DMS153 treated with DMSO at 0.1 percent for 48 hours (cell line): Measurements from ENCODE around the gene TMEM174.
A peak's percentile ranks its signal among the peaks of the same experiment; 100 is the strongest.
"Not testable (repeated sequence)": the region's sequence is repeated elsewhere in the genome, so short reads cannot be mapped to it uniquely, and the experiment has no call there.

Source experiments
- DNase-seq: peaks from one replicate; lab custom pipeline; 2025; ENCODE audit not compliant: unreplicated experiment; lab: John Stamatoyannopoulos, UW

The TMEM174 gene

DNA sequence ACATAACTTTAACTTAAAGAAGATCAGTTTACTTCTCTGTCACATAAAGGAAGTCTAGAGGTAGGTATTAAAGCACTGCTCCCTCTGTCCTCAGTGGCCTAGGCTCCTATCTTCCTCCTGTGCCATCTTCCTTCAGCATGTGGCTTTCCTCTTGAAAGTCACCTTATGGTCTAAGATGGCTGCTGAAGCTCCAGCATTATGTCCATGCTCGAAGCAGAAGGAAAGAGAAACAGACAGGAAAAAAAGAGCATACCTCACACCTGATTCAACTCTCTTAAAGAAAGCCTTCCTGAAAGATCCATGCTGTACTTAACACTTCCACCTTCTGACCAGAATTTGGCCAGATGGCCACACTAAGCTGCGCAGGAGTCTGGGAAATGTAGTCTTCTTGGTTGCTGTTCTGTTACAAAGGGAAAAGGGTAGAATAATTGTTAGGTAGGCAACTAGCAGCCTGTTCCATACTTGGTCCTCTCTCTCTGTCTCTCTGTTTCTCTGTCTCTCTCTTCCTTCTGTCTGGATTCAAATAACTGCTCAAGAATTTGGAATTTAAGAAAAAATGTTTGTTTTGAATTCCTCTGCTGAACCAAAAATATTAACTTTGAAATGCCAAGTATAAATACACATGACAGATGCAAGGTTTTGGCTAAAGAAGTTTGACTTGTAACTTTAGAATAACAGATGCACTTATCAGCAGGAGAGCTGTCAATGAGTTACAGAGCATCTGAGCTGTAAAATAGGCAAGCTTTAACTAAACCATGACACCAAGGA is 16.0 kb downstream of the TMEM174 start:
- no peak for DNase-seq

DNA sequence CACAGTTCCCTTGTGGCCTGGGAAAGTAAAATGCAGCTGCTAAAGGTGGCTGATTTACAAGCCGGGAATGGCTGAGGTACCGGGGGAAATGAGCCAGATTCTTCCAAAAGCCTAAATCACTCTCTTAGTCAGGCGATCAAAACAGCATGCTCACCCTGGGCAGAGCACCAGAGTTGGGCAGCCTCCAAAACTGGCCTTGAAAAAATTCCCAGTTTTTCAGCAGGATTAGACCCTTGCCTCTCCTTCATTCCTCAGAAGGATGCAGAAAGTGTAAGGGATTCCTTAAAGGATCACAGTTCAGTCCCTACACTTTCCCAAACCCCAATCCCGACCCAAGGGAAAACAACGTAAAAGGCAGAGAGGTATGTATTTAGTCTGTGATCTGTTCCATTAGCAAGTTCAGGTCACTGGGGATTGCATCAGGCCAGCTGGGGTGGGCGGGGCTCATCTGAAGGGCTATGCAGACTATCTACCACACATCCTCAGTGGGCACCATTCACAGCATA is 16.9 kb downstream of the TMEM174 start:
- no peak for DNase-seq

DNA sequence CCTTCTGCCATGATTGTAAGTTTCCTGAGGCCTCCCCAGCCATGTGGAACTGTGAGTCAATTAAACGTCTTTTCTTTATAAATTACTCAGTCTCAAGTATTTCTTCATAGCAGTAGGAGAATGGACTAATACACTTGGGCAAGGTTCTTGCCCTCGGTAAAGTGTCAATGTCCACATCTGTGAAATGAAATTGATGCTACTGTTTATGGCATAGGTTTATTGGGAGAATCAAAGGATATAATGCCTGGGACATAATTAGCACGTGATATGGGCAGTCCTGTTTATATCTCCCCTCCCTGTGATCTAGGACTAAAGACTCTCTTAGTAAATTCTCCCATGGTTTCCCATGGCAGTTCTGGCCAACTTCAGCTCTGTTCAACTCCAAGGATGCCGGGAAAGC is 19.4 kb downstream of the TMEM174 start:
- DNase-seq = no peak

DNA sequence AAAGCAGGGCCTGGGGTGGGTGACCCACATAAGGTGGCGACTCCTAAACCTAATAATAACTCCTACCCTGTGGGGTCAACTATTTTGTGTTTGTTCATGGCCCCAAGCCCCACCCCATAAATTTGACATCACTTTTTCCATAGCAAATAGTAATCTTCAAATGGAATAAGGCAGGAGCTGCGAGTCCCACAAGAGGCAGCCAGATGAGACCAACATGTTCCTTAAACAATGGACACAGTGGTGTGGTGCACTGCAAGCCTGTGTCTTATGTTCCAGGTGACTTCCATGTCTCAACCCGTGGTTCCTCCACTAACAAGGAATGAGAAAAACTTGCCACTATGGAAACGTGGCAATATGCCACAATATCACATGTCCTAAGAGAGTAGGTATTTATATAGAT is 20.6 kb downstream of the TMEM174 start:
- no peak for DNase-seq

DNA sequence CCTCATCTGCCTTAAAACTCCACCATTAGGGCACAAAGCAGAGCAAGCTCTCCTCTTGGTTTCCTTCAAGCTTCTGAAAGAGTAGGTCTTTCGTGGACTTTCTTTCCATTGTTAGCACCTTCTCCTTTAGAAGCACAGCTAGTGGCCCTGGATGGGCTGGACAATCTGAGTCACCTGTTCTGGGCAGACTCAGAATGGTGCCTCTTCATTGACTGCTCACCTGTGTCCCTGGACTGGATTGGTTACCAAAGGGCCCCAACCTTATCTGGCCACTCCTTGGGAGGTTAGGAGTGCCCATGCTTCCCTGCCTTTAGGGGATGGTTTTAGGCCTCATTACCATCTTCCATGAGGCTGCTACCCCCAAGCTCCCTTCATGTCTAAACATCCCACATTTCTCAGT is 23.2 kb downstream of the TMEM174 start:
- no peak for DNase-seq

DNA sequence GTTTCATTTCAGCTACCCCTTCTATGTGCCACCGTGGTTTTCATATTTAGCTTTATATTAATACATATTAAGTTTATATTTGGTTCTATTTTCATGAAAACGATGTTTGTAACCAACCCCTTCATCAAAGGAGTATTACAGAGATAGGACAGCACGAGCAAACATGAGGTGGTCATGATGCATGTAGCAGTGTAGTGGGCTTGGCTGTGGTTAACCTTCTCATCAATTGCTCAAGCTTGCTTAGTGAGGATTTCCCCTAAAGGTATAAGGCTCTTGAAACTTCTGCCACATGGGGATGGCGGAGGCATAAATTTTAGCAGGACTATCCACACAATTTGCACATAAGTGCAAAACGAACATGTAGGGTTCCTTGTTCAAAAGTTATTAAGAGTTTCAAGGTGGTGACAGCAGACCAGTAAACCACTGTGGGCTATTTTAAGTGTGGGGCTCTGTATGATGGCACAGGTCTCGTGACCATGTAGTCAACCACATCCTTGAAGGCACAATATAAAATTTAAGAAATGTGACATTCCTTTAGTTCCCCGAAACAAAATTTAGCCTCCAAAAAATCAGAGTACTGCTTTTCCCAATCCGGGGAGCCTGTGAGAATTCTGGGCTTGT is 24.8 kb downstream of the TMEM174 start:
- no peak for DNase-seq

DNA sequence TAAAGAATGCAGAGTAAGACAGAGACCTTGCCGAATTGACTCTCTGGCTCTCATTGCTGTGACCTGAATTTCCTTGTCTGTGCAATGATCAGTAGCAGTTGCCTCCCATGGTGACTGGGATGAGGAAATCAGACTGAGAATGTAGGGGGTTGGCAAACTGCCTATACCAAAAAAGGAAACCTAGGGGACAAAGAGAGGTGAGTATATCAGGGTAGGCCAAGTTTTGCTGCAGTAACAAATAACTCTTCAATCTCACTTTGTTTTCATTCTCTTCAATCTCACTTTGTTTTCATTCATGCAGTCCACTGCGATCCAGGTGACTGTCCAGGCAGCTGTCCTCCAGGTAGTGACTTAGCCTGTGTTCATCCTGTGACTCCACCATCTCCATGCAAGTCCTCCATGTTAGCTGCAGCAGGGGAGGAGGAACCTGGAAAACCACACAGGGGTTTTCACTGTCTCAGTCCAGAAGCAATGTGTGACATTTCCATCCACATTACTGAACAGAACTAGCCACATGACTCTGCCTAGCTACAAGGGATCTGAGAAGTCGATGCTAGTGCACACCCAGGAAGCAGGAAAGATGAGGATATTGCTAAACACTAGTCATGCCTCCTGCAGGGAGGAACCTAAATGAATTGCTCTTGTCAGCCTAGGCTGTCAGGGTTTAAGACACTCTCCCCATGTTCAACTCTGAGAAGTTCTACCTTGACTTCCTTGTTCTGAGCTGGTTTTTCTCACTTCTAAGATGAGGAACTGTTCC is 26.0 kb downstream of the TMEM174 start:
- no peak for DNase-seq

DNA sequence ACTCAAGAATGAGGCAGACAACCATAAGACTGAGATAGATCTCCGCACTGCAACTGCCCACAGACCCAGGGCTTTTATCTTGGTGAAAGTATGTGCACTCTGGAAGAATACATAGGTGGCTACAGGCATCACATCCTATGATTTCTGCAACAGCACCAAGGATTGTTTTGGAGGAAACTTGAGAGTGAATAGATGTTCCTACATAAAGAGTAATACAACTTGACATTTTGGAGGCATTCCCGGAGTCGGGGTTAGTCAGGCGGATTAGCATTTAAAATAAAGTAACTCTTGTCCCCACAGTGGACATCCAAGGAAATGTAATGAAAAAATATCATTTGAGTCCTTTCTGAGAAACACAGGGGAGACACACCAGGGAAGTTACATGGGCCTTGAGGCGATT is 26.7 kb downstream of the TMEM174 start:
- DNase-seq = no peak

DNA sequence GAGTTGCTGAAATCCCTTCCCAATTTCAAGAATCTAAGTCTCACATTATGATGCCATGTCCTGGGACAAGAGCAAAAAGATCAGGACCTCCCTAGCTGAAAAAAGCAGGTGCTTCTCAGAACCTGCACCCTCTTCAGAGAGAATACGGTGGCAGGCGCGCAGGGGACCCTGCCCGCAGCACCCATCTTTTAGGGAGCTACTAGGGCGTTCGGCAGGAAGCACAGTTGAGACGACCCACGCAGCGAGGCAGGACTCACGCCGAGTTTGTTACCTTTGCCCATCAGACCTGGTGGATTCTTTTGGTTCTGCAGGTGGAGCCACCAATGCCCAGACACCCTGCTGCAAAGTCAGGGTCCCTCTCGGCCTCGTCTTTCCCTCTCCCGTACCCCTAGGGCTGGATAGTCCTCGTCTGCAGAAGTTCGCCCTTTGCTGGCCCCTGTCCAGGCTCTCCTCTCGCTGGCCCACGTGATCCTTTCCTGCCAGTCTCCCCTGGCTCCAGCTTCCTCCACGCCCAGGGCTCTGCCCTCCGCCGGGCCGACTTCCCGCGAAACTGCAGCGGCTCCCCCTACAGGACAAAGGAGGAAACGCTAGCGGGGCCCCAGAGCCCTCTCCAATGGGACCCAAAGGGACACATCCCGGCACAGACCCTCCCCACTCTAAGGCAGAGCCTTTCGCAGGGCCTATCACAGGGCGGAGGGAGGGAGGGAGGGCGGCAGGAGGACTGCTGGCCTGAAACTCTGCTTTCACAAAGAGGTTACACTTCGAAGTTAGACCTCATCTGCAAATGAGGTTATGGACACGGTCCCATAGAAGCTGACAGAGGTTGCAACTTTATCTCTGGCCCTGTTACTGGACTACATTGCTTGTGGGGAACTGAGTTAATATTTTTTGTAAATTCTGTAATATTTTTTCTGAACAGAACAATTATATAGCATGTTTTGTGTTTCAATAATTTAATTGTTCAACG is 28.8 kb downstream of the TMEM174 start:
- DNase-seq = no peak

DNA sequence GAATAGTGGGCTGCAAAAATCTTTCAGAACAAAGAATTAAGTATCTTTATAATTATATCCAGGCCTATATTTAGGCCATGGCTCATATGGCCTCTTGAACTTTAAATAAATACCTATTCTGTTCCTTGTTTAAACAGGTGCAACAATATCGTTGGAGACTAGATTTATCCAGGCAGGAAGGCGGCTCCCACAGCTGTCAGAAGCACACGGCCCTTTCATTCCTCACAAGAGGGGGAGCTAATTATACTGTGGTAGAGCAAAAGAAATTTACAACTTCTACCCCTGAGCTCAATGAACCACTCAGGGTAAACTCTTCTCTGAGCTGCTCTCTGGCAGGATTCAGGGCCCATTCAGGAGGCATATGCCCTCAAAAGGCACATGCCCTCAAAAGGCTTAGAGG is 31.3 kb downstream of the TMEM174 start:
- peak; percentile 63 for DNase-seq

DNA sequence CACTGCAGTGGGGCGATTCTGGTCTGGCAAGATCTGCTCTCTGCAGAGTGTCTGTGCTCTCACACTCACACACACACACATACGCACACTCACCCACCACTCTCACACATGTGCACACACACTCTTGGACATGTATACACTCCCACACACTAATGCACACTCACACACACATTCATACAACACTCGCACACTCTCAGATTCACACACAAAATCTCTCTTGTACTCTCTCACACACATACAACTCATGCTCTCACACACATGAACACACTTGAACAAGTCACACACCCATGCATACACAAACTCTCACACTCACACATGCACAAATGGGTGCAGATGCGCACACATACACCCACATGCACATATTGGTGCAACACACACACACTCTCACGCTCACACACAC is 31.7 kb downstream of the TMEM174 start:
- DNase-seq = no peak

DNA sequence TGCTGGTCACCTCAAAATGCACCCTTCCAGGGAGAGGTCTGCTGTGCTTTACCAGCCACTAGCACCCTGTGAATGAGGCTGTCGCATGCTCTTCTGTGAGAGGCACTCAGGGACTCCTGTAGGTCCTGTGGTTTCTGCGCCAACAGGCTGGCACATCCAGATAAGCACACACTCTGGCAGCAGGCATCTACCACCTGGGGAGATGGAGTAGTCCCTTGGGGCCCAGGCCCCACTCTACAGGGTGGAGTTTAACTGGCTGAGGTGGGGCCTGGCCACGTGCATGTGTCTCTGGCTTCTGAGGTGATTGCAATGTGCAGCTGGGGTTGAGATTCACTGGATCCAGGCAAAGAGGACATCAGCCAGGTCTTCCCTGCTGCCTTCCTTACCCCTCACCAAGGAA is 32.3 kb downstream of the TMEM174 start:
- peak; percentile 75 for DNase-seq

DNA sequence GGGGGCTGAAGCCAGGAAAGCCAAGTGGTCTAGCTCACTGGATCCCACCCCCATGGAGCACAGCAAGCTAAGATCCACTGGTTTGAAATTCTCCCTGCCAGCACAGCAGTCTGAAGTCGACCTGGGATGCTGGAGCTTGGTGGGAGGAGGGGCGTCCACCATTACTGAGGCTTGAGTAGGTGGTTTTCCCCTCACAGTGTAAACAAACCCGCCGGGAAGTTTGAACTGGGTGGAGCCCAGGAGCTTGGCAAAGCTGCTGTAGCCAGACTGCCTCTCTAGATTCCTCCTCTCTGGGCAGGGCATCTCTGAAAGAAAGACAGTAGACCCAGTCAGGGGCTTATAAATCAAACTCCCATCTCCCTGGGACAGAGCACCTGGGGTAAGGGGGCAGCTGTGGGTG is 34.2 kb downstream of the TMEM174 start:
- DNase-seq = not testable (repeated sequence)

DNA sequence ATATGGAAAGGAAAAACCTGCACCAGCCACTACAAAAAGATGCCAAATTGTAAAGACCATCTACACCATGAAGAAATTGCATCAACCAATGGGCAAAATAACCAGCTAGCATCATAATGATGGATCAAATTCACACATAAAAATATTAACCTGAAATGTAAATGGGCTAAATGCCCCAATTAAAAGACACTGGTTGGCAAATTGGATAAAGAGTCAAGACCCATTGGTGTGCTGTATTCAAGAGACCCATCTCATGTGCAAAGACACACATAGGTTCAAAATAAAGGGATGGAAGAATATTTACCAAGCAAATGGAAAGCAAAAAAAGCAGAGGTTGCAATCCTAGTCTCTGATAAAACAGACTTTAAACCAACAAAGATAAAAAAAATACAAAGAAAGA is 36.1 kb downstream of the TMEM174 start:
- not testable (repeated sequence) for DNase-seq

DNA sequence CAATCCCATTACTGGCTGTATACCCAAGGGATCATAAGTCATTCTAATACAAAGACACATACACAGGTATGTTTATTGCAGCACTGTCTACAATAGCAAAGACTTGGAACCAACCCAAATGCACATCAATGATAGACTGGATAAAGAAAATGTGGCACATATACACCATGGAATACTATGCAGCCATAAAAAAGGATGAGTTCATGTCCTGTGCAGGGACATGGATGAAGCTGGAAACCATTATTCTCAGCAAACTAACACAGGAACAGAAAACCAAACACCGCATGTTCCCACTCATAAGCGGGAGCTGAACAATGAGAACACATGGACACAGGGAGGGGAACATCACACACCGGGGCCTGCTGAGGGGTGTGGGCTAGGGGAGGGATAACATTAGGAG is 39.7 kb downstream of the TMEM174 start:
- DNase-seq = not testable (repeated sequence)

DNA sequence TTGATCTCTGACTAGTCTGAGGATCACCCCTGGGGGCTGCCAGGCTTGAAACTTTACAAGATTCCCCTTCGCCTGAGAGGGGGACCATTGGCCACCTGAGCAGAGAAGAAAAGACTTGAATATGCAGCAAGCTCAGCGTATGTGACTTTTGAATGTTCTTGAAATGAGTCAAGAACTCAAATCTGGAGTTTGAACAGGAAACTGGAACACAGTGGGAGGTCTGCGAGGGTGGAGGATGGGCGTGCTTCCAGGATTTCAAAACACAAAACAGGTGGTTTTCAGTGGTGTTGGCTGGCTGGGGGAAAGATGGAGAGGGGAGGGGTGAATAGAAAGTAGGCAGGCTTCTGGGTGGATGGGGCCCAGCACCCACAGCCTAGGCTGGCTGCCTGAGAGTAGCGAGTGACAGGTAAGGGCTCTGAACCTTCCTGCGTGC is 40.6 kb downstream of the TMEM174 start:
- peak; percentile 32 for DNase-seq

DNA sequence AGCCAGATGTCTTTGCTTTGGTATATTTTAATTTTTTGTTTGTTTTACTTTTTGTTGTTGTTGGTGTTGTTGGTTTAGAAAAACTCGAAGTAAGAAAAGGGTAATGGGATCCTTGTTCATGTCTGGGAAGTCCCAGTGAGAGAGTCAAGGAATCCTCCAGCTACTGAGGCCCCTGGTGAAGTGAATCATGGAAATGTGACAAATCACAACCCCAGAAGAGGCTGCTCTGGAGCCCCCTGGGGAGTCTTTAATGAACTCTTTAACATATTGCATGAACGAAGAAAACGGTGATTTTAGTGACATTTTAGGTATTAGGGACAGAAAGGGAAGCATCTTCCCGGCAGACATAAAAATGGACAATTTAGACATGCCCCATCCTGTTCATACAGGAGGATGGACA is 41.3 kb downstream of the TMEM174 start:
- no peak for DNase-seq

DNA sequence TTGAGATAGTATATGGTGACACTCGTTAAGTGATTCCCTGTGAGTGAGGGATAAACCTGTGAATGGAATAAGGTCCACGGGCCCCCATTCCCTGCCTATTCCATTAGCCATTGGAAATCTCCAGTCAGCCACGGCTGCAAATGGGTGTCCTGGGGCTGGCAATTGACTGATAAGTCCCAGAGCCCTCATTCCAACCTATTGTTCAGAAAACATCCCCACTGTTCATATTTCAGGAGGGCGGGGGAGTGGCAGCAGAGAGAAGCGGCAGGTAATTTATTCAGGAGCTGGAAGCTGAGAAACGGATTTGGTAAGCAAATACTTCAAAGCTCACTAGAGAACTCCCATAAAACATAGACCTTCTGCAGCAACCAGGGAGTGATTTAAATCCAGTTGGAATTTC is 42.0 kb downstream of the TMEM174 start:
- peak; percentile 49 for DNase-seq

DNA sequence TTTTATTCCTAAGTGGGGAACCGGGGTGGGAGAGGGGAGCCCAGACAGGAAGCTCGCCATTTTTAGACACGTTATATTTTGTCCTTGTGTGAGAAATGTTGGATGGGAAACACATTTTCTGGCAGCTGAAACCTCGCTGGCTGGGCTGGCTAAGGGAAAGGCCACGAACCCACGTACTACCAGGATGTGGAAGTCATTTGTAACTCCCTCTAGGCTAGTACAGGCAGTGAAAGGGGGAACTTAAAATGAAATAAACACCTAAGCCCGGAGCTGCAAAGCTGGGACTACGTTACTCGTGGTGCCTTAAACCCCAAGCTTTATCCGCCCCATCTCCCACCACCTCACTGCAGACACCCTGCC is 42.5 kb downstream of the TMEM174 start:
- DNase-seq = no peak

DNA sequence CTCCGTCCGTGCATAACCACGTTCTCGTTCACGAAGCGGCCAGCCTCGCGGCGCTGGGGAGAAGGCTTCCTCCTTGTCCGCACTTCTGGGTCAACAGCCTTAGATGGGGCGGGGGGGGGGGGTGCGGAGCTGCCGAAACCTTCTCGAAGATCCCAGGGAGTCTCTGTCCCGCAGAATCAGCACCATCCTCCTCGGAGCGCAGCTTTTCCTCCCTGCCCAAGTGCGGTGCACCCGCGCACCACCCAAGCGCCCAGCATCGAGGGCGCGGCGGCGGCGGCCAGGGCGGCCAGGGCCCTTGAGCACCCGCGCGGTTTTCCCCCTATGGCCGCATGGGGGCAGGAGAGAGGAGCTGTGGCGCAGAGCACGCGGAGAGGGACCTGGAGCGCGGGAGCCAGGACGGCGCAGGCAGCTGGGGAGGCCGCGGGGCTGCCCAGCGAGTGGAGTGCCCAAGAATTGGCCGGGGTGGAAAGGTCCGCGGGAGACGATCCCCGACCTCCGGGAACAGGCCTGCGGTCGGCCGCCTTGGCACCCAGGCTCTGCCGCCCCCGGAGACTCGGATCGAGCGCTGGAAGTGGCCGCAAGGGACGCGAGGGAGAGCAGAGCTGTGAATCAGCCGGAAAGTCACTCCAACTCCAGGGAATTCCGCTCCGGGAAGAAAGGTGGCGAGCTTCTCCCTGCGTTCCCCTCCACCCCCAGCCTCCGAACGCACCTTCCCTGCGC is 43.1 kb downstream of the TMEM174 start:
- peak; percentile 31 for DNase-seq
